ENCODE results near the gene LRRTM4.

The LRRTM4 gene

DNA sequence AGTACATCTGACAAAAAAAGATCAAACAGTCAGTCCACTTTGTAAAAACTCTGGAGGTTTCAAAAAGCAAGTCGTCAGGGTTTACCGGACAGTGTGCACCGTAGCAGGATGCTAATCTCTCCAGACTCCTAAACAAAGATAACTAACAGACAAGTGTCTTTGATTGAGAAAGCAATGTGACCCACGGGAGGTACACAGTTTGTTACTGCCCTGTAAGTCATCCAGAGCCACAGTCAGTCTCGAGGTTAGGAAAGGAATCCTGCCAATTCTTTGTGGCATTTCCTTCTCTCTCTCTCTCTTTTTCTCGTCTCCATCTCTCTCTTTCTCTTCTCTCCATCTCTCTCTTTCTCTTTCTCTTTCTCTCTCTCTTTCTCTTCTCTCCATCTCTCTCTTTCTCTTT lies 42.8 kb downstream of the LRRTM4 start:
- Histone ChIP-seq H3K9me3 (ENCODE audit: low read length) (no peaks in the 10 kb centered on the region), H3K27me3 (ENCODE audit: insufficient read depth, low read length) (no peaks in the 10 kb centered on the region), H4K20me1 (ENCODE audit: insufficient read depth, low read length) (no peaks in the 10 kb centered on the region), H3K4me1 (ENCODE audit: insufficient read depth, low read length, severe bottlenecking) (no peaks in the 10 kb centered on the region), H2AFZ (ENCODE audit: low read length) (no peak overlapping the region), H3K4me2 (ENCODE audit: low read length) (no peak overlapping the region), H3K9ac (ENCODE audit: low read length) (no peak overlapping the region), H3K4me3 (ENCODE audit: low read depth, low read length, poor library complexity, severe bottlenecking) (no peak overlapping the region), H3K79me2 (ENCODE audit: insufficient read depth, low read length) (no peaks in the 10 kb centered on the region), H3K27ac (ENCODE audit: low read depth, low read length, poor library complexity, severe bottlenecking) (no peak overlapping the region), H3F3A (ENCODE audit: insufficient read depth, low read length) (no peaks in the 10 kb centered on the region), H3K9me2 (ENCODE audit: low read depth, low read length) (no peaks in the 10 kb centered on the region), H3K36me3 (ENCODE audit: insufficient read depth, low read length) (no peaks in the 10 kb centered on the region)
- TF ChIP-seq, protein P1, sequence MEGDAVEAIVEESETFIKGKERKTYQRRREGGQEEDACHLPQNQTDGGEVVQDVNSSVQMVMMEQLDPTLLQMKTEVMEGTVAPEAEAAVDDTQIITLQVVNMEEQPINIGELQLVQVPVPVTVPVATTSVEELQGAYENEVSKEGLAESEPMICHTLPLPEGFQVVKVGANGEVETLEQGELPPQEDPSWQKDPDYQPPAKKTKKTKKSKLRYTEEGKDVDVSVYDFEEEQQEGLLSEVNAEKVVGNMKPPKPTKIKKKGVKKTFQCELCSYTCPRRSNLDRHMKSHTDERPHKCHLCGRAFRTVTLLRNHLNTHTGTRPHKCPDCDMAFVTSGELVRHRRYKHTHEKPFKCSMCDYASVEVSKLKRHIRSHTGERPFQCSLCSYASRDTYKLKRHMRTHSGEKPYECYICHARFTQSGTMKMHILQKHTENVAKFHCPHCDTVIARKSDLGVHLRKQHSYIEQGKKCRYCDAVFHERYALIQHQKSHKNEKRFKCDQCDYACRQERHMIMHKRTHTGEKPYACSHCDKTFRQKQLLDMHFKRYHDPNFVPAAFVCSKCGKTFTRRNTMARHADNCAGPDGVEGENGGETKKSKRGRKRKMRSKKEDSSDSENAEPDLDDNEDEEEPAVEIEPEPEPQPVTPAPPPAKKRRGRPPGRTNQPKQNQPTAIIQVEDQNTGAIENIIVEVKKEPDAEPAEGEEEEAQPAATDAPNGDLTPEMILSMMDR (IDR thresholded peaks at IDR 0.05; ENCODE audit: low read length): no peak
- no peak for TF ChIP-seq EZH2 (IDR thresholded peaks at IDR 0.05; ENCODE audit: borderline replicate concordance, low read length)

DNA sequence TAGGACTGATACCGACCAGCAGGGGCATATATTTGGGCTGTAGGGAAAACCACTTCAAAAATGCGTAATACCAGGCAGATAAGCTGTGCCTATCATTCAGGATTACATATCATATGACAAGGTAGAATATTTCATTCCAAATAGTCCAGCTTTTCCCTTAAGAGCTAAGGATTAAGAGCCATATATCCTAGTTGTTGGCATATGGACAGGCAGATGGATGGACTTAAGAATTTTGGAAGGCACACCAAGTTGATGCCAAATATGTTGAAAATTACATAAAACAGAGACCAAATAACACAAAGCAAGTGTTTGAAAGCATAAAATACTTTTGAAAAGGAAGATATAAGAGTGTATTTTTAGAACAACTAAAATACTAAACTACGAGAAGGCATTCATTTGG lies 52.1 kb downstream of the LRRTM4 start:
- Histone ChIP-seq H3K27ac (ENCODE audit: low read depth, low read length, poor library complexity, severe bottlenecking) (no peak overlapping the region), H3K79me2 (ENCODE audit: insufficient read depth, low read length) (no peaks in the 10 kb centered on the region), H3K4me1 (ENCODE audit: insufficient read depth, low read length, severe bottlenecking) (no peaks in the 10 kb centered on the region), H3K36me3 (ENCODE audit: insufficient read depth, low read length) (no peaks in the 10 kb centered on the region), H3K27me3 (ENCODE audit: insufficient read depth, low read length) (no peaks in the 10 kb centered on the region), H2AFZ (ENCODE audit: low read length) (no peak overlapping the region), H3F3A (ENCODE audit: insufficient read depth, low read length) (no peaks in the 10 kb centered on the region), H3K9me3 (ENCODE audit: low read length) (no peaks in the 10 kb centered on the region), H3K9ac (ENCODE audit: low read length) (no peak overlapping the region), H4K20me1 (ENCODE audit: insufficient read depth, low read length) (no peaks in the 10 kb centered on the region), H3K4me2 (ENCODE audit: low read length) (no peak overlapping the region), H3K4me3 (ENCODE audit: low read depth, low read length, poor library complexity, severe bottlenecking) (no peak overlapping the region), H3K9me2 (ENCODE audit: low read depth, low read length) (no peaks in the 10 kb centered on the region)
- no peak for TF ChIP-seq EZH2 (IDR thresholded peaks at IDR 0.05; ENCODE audit: borderline replicate concordance, low read length)
- TF ChIP-seq, protein P1 (IDR thresholded peaks at IDR 0.05; ENCODE audit: low read length): no peak

DNA sequence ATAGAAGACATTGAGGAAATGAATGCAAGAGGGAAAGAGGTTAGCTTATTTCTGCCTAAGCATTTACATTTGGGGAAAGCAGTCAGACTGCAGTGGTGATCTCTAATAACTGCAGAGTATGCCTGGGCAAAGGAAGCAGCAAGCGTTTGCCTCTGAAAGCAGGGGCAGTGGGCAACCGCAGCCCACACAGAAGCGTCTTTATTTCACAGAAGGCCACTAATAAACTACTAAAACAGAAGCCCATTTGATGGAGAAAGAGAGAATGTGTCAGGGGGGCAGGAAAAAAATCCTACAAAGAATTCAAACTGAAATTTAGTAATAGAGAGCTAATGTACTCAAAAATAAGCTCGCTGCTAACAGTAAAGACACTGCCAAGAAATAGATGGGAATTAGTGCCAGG lies 53.1 kb downstream of the LRRTM4 start:
- no peak overlapping the region for H2AFZ ChIP-seq (ENCODE audit: low read length)
- H3K9me3 ChIP-seq (ENCODE audit: low read length): no peaks in the 10 kb centered on the region
- H3K36me3 ChIP-seq (ENCODE audit: insufficient read depth, low read length): no peaks in the 10 kb centered on the region
- H3K4me1 ChIP-seq (ENCODE audit: insufficient read depth, low read length, severe bottlenecking): no peaks in the 10 kb centered on the region
- no peaks in the 10 kb centered on the region for H3K79me2 ChIP-seq (ENCODE audit: insufficient read depth, low read length)
- H3K27ac ChIP-seq (ENCODE audit: low read depth, low read length, poor library complexity, severe bottlenecking): no peak overlapping the region
- TF ChIP-seq, protein P1 (IDR thresholded peaks at IDR 0.05; ENCODE audit: low read length): no peak
- no peak for TF ChIP-seq EZH2 (IDR thresholded peaks at IDR 0.05; ENCODE audit: borderline replicate concordance, low read length)
- no peak overlapping the region for H3K4me2 ChIP-seq (ENCODE audit: low read length)
- no peaks in the 10 kb centered on the region for H4K20me1 ChIP-seq (ENCODE audit: insufficient read depth, low read length)
- no peaks in the 10 kb centered on the region for H3K27me3 ChIP-seq (ENCODE audit: insufficient read depth, low read length)
- H3K4me3 ChIP-seq (ENCODE audit: low read depth, low read length, poor library complexity, severe bottlenecking): no peak overlapping the region
- H3F3A ChIP-seq (ENCODE audit: insufficient read depth, low read length): no peaks in the 10 kb centered on the region
- no peaks in the 10 kb centered on the region for H3K9me2 ChIP-seq (ENCODE audit: low read depth, low read length)
- no peak overlapping the region for H3K9ac ChIP-seq (ENCODE audit: low read length)

Measured in OCI-LY1 (cell line).